Parathyroid adenoma (tissue), 2 donors: ENCODE results near the gene PDCD2.

ENCODE experiments used
- H2AFZ ChIP-seq: fragments of 300-600 bp; sonication (generic); one replicate; pipeline ENCODE4 v1.7.0; 2017; ENCODE audit warnings: antibody characterized with exemption, mild to moderate bottlenecking
- H3K27ac ChIP-seq: fragments of 300-600 bp; sonication (generic); one replicate; pipeline ENCODE4 v1.7.0; 2017
- H3K27me3 ChIP-seq: fragments of 300-600 bp; sonication (generic); one replicate; pipeline ENCODE4 v1.7.0; 2017; ENCODE audit warnings: low read length; ENCODE audit not compliant: control insufficient read depth, insufficient read depth
- H3K36me3 ChIP-seq: fragments of 300-600 bp; sonication (generic); one replicate; pipeline ENCODE4 v1.7.0; 2017; ENCODE audit warnings: low read length; ENCODE audit not compliant: control insufficient read depth, insufficient read depth
- H3K4me1 ChIP-seq: fragments of 300-600 bp; sonication (generic); one replicate; pipeline ENCODE4 v1.7.0; 2017; ENCODE audit warnings: control low read depth
- H3K4me2 ChIP-seq: fragments of 300-600 bp; sonication (generic); one replicate; pipeline ENCODE4 v1.7.0; 2017; ENCODE audit warnings: low read length
- H3K4me3 ChIP-seq: fragments of 300-600 bp; sonication (generic); one replicate; pipeline ENCODE4 v1.7.0; 2017; ENCODE audit warnings: low read depth, low read length
- H3K79me2 ChIP-seq: fragments of 300-600 bp; sonication (generic); one replicate; pipeline ENCODE4 v1.7.0; 2017; ENCODE audit warnings: control low read depth
- H3K9ac ChIP-seq: fragments of 300-600 bp; sonication (generic); one replicate; pipeline ENCODE4 v1.7.0; 2017; ENCODE audit warnings: mild to moderate bottlenecking
- H3K9me3 ChIP-seq: fragments of 300-600 bp; sonication (generic); one replicate; pipeline ENCODE4 v1.7.0; 2017; ENCODE audit warnings: low read length; ENCODE audit not compliant: control insufficient read depth
- TF ChIP-seq, protein P1 (sequence below): fragments of 300-600 bp; sonication (generic); IDR thresholded peaks from one replicate; pipeline ENCODE4 v1.7.0; 2017; ENCODE audit warnings: antibody characterized with exemption, mild to moderate bottlenecking
- donor health status: primary hyperparathyroidism.

The PDCD2 gene

DNA sequence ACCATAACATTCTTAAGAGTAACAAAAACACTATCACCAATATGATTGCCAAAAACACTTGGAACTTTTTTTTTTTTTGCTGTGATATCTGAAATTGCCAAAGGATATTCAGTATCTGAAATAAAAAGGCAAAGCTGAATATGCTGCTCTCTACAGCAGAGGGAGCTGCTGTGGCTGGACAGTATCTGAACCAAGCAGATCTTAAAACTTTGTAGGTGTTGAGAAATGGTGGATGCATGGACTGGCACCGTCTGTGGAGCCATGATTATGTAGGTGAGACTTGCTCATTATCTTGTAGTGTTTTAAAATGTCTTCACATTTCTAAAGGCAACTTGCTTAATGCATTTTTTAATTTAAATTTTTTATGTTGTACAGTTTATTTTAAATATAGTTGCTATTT lies 9.2 kb downstream of the PDCD2 start:
- Histone ChIP-seq H3K79me2 (no peaks in the 10 kb centered on the region), H3K4me3 (no peak overlapping the region), H3K27ac (no peak overlapping the region), H3K27me3 (no peaks in the 10 kb centered on the region), H2AFZ (no peak overlapping the region), H3K4me1 (no peaks in the 10 kb centered on the region), H3K4me2 (no peak overlapping the region), H3K36me3 (no peaks in the 10 kb centered on the region), H3K9me3 (no peaks in the 10 kb centered on the region), H3K9ac (no peak overlapping the region)
- TF ChIP-seq, protein P1, sequence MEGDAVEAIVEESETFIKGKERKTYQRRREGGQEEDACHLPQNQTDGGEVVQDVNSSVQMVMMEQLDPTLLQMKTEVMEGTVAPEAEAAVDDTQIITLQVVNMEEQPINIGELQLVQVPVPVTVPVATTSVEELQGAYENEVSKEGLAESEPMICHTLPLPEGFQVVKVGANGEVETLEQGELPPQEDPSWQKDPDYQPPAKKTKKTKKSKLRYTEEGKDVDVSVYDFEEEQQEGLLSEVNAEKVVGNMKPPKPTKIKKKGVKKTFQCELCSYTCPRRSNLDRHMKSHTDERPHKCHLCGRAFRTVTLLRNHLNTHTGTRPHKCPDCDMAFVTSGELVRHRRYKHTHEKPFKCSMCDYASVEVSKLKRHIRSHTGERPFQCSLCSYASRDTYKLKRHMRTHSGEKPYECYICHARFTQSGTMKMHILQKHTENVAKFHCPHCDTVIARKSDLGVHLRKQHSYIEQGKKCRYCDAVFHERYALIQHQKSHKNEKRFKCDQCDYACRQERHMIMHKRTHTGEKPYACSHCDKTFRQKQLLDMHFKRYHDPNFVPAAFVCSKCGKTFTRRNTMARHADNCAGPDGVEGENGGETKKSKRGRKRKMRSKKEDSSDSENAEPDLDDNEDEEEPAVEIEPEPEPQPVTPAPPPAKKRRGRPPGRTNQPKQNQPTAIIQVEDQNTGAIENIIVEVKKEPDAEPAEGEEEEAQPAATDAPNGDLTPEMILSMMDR = no peak

DNA sequence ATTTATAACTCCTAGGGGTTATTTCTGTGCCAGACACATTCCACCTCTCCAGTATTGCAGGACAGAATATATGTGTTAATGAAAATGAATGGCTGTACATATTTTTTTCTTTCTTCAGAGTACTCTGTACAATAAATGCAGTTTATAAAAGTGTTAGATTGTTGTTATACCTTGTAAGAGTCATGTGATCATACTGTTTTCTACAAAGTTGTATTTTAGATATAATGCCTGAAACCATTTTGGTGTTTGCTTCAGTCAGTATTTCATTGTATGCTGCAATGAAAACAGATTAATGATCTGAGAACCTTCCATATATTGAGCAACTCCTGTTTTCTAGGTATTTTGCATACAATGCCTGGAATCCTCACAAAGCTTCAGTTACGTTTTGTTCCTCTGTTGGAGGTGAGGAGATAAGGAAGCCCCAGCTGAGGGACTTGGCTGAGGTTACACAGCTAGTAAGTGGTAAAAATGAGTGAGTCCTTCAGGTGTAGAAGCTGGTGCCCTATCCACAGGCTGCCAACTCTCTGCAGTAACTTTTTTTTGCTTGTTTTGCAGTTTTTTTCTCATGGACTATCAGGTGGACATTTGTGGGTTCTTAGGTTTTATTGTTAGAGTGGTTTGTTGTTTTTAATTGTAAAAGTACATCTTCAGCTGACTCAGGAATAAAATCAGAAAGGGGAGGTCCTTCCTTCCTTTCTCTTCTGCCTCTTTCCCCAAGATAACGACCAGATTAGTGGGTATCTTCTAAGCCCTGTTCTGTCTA lies 11.6 kb downstream of the PDCD2 start:
- Histone ChIP-seq H3K27me3 (no peaks in the 10 kb centered on the region), H3K4me1 (no peaks in the 10 kb centered on the region), H2AFZ (no peak overlapping the region), H3K9ac (no peak overlapping the region), H3K4me2 (no peak overlapping the region), H3K36me3 (no peaks in the 10 kb centered on the region), H3K27ac (no peak overlapping the region), H3K4me3 (no peak overlapping the region), H3K79me2 (no peaks in the 10 kb centered on the region), H3K9me3 (no peaks in the 10 kb centered on the region)
- TF ChIP-seq, protein P1 = no peak

DNA sequence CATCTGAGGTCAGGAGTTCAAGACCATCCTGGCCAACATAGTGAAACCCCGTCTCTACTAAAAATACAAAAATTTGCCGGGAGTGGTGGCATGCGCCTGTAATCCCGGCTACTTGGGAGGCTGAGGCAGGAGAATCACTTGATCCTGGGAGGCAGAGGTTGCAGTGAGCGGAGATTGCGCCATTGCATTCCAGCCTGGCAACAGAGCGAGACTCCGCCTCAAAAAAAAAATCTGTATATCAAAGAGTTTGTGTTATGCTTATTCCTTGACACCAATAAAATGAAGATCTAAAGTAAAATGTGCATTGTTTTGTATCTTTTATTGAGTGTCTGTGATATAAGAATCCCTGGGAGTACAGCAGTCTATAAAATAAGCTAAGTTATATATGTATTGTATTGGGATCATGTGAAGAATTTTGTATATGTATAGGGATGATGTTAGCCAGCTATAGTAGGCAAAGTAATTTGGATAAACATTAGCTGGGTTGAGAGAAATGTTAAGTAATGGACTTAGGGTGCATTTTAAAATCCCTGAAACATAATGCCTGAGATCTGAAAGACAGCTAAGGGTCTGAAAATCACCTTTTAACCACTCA lies 19.4 kb downstream of the PDCD2 start:
- Histone ChIP-seq H3K4me2 (no peak overlapping the region), H3K9me3 (no peaks in the 10 kb centered on the region)

DNA sequence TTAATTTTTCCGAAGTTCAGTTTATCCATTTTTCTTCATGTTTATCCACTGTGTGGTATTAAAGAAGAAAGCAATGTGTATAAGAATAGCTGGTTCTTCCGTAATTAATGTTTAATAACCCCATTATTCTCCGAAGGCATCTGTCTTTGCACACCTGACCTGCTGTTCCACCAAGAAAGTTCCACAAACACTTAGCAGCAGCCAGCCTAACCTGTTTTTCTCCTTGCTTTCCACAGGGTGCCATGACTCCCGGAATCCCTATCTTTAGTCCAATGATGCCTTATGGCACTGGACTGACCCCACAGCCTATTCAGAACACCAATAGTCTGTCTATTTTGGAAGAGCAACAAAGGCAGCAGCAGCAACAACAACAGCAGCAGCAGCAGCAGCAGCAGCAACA lies 22.9 kb downstream of the PDCD2 start:
- Histone ChIP-seq H3K9me3 (no peaks in the 10 kb centered on the region), H3K27me3 (no peaks in the 10 kb centered on the region), H3K4me3 (no peak overlapping the region), H2AFZ (no peak overlapping the region), H3K4me2 (no peak overlapping the region), H3K36me3 (no peaks in the 10 kb centered on the region), H3K79me2 (peaks cover 15% of the 10 kb centered on the region), H3K27ac (no peak overlapping the region), H3K9ac (no peak overlapping the region), H3K4me1 (no peaks in the 10 kb centered on the region)
- TF ChIP-seq, protein P1 = no peak

More for the DNA sequence above, 19.4 kb downstream of the PDCD2 start:
- H3K79me2 ChIP-seq = peaks cover 18% of the 10 kb centered on the region
- H3K27ac ChIP-seq = no peak overlapping the region
- no peaks in the 10 kb centered on the region for H3K4me1 ChIP-seq
- H2AFZ ChIP-seq = no peak overlapping the region
- TF ChIP-seq, protein P1 = no peak
- no peak overlapping the region for H3K9ac ChIP-seq
- H3K27me3 ChIP-seq = no peaks in the 10 kb centered on the region
- no peaks in the 10 kb centered on the region for H3K36me3 ChIP-seq
- H3K4me3 ChIP-seq = no peak overlapping the region

DNA sequence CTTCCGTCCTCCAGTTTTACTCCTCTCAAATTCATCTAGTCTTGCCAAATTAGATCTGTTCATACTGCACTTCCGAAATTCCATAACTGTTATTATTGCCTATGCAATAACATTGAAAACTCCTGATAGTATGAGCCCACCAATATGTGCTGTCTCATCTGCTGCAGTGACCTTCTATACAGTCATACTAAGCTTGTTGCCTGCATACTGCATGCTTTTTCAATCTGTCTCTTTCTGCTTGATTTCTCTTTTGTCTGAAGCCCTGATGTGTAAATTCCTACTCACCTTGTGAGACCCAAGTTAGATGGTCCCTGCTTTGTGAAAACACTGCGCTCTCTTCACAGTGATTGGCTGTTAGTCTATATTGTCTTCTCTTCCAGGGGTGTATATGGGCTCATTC lies 29.1 kb downstream of the PDCD2 start:
- H3K4me1 ChIP-seq = peaks cover 10% of the 10 kb centered on the region
- no peak overlapping the region for H3K9ac ChIP-seq
- no peak overlapping the region for H3K27ac ChIP-seq
- H3K36me3 ChIP-seq = no peaks in the 10 kb centered on the region
- peak overlapping the region; percentile 91 for H3K4me3 ChIP-seq
- H3K79me2 ChIP-seq = peaks cover 42% of the 10 kb centered on the region
- no peak overlapping the region for H2AFZ ChIP-seq
- H3K4me2 ChIP-seq = peak overlapping the region; percentile 99
- no peaks in the 10 kb centered on the region for H3K27me3 ChIP-seq
- TF ChIP-seq, protein P1 = no peak
- H3K9me3 ChIP-seq = no peaks in the 10 kb centered on the region
